Fibroblast of lung (primary cell): ENCODE data around the gene RUNX2. TPM values are rescaled to one million over a fixed set of nuclear protein-coding genes. Genes with fewer than 3 reads are reported as not detected.
"Not testable (repeated sequence)": the region's sequence is repeated elsewhere in the genome, so short reads cannot be mapped to it uniquely, and the experiment has no call there.

Experiments used
- DNase-seq, 2 donors: peaks; one replicate each; pipeline versions ENCODE4 v3.0.0 to v3.0.0-alpha.2; 2010; ENCODE audit warnings: low read depth in 2 of 2
- H2AFZ ChIP-seq: 2 replicates; pipeline ENCODE4 v1.5.1; 2012; ENCODE audit warnings: low read length, control low read depth, inconsistent platforms
- H3K27ac ChIP-seq: 2 replicates; pipeline ENCODE4 v1.5.1; 2011; ENCODE audit warnings: low read length, control low read depth; ENCODE audit not compliant: insufficient read depth
- H3K27me3 ChIP-seq: 2 replicates; pipeline ENCODE4 v1.5.1; 2011; ENCODE audit warnings: mild to moderate bottlenecking, low read length; ENCODE audit not compliant: control insufficient read depth, insufficient read depth
- H3K36me3 ChIP-seq: 2 replicates; pipeline ENCODE4 v1.5.1; 2011; ENCODE audit warnings: low read length; ENCODE audit not compliant: control insufficient read depth, insufficient read depth
- H3K4me1 ChIP-seq: 2 replicates; pipeline ENCODE4 v1.5.1; 2011; ENCODE audit warnings: low read length; ENCODE audit not compliant: control insufficient read depth, insufficient read depth; ENCODE audit errors: extremely low read depth
- H3K4me2 ChIP-seq: 2 replicates; pipeline ENCODE4 v1.5.1; 2011; ENCODE audit warnings: low read length, control low read depth; ENCODE audit not compliant: insufficient read depth; ENCODE audit errors: extremely low read depth
- H3K4me3 ChIP-seq, 4 experiments: fragments of 200-600 bp in 1 of 4; sonication (generic) in 1 of 4; replicated peaks in 1 of 4; 2 replicates each; pipeline ENCODE4 v1.5.1; 2011 to 2016; ENCODE audit warnings: low read length in 4 of 4, low read depth in 3 of 4, mild to moderate bottlenecking in 3 of 4, control low read depth in 2 of 4, inconsistent platforms in 1 of 4, mixed read lengths in 1 of 4; ENCODE audit not compliant: insufficient read depth in 1 of 4; ENCODE audit errors: control extremely low read depth in 1 of 4
- H3K79me2 ChIP-seq: 2 replicates; pipeline ENCODE4 v1.5.1; 2012; ENCODE audit warnings: mild to moderate bottlenecking, low read length, inconsistent platforms; ENCODE audit not compliant: control insufficient read depth, insufficient read depth
- H3K9ac ChIP-seq: 2 replicates; pipeline ENCODE4 v1.5.1; 2011; ENCODE audit warnings: mild to moderate bottlenecking, low read length, control low read depth; ENCODE audit not compliant: insufficient read depth
- H3K9me3 ChIP-seq: 2 replicates; pipeline ENCODE4 v1.5.1; 2012; ENCODE audit warnings: low read depth, low read length; ENCODE audit not compliant: control insufficient read depth, insufficient read depth
- H4K20me1 ChIP-seq: 2 replicates; pipeline ENCODE4 v1.5.1; 2011; ENCODE audit warnings: low read length; ENCODE audit not compliant: control insufficient read depth, insufficient read depth; ENCODE audit errors: extremely low read depth
- CTCF ChIP-seq, 2 donors: IDR thresholded peaks in 1 of 2; conservative IDR thresholded peaks in 1 of 2; 1 replicate in 1 of 2; 2 replicates in 1 of 2; pipeline ENCODE4 v1.5.1; 2011 to 2012; ENCODE audit warnings: low read length in 2 of 2, control low read depth in 1 of 2, inconsistent platforms in 1 of 2, low read depth in 1 of 2, mild to moderate bottlenecking in 1 of 2
- EZH2 ChIP-seq: IDR thresholded peaks from 2 replicates; pipeline ENCODE4 v1.5.1; 2012; ENCODE audit warnings: low read length, control low read depth, mild to moderate bottlenecking; ENCODE audit errors: missing control alignments
- polyA plus RNA-seq, 2 donors: library from polyadenylated mRNA; depleted of rRNA in 1 of 2; stranded (reverse) in 1 of 2; unstranded in 1 of 2; fragments of >200 nt; gene quantifications; 2 replicates each; pipeline ENCODE4 v1.2.1, GENCODE V29; 2011 to 2012; ENCODE audit warnings: missing spikeins in 1 of 2
- total RNA-seq: library from RNA; depleted of rRNA; stranded (reverse); fragments of >200 nt; gene quantifications from 2 replicates; pipeline ENCODE4 v1.2.1, GENCODE V29; 2014

Gene RUNX2
- total and polyA plus RNA-seq, 2 donors (not counting 1 experiment from before 2014, with no cell fraction given), result 2.5 to 4.5 TPM

GRCh38 chr6:45556828-45557227 is 228.7 kb downstream of the RUNX2 start:
- Histone ChIP-seq H3K27ac (peak overlapping the region; percentile 40), H3K4me3 (peak overlapping the region in 1 of 4 experiments; percentile 52), H3K9me3 (no peaks in the 10 kb centered on the region), H3K36me3 (no peaks in the 10 kb centered on the region), H3K9ac (no peak overlapping the region), H3K27me3 (no peaks in the 10 kb centered on the region), H4K20me1 (no peaks in the 10 kb centered on the region), H3K4me1 (peaks cover 8% of the 10 kb centered on the region), H2AFZ (no peak overlapping the region), H3K4me2 (peak overlapping the region; percentile 97), H3K79me2 (no peaks in the 10 kb centered on the region)
- TF ChIP-seq CTCF (conservative IDR thresholded peaks at IDR 0.05 in 1 of 2, IDR thresholded peaks at IDR 0.05 in 1 of 2; ENCODE audit: low read depth in 1 of 2, low read length in 2 of 2) (no peak), EZH2 (no peak)
- no peak for DNase-seq

- H3K9ac ChIP-seq, result no peak overlapping the region
- no peaks in the 10 kb centered on the region for H3K36me3 ChIP-seq
- H3K4me2 ChIP-seq, result no peak overlapping the region
- no peaks in the 10 kb centered on the region for H4K20me1 ChIP-seq
- H3K27ac ChIP-seq, result no peak overlapping the region
- no peak for DNase-seq
- H3K27me3 ChIP-seq, result no peaks in the 10 kb centered on the region
- no peaks in the 10 kb centered on the region for H3K79me2 ChIP-seq
- no peak overlapping the region for H3K4me3 ChIP-seq
- no peak overlapping the region for H2AFZ ChIP-seq
- H3K9me3 ChIP-seq, result no peaks in the 10 kb centered on the region
- peaks cover 8% of the 10 kb centered on the region for H3K4me1 ChIP-seq
- TF ChIP-seq EZH2, result no peak
- no peak for TF ChIP-seq CTCF (conservative IDR thresholded peaks at IDR 0.05 in 1 of 2, IDR thresholded peaks at IDR 0.05 in 1 of 2; ENCODE audit: low read depth in 1 of 2, low read length in 2 of 2)
These were observed 229.3 kb downstream of the RUNX2 start for GRCh38 chr6:45557454-45557853.

GRCh38 chr6:45558858-45559257 is 230.7 kb downstream of the RUNX2 start:
- H3K9me3 ChIP-seq, result no peaks in the 10 kb centered on the region
- H3K9ac ChIP-seq, result no peak overlapping the region
- H3K27me3 ChIP-seq, result no peaks in the 10 kb centered on the region
- peaks cover 6% of the 10 kb centered on the region for H3K4me1 ChIP-seq
- no peaks in the 10 kb centered on the region for H3K79me2 ChIP-seq
- TF ChIP-seq CTCF (conservative IDR thresholded peaks at IDR 0.05 in 1 of 2, IDR thresholded peaks at IDR 0.05 in 1 of 2; ENCODE audit: low read depth in 1 of 2, low read length in 2 of 2) (no peak), EZH2 (no peak)
- H3K4me3 ChIP-seq, result no peak overlapping the region
- no peak overlapping the region for H3K4me2 ChIP-seq
- no peak overlapping the region for H2AFZ ChIP-seq
- no peak for DNase-seq
- H3K27ac ChIP-seq, result no peak overlapping the region
- no peaks in the 10 kb centered on the region for H4K20me1 ChIP-seq
- H3K36me3 ChIP-seq, result no peaks in the 10 kb centered on the region

- not testable (repeated sequence) for H4K20me1 ChIP-seq, H3K9me3 ChIP-seq, H3K4me3 ChIP-seq, H3K4me1 ChIP-seq, H3K36me3 ChIP-seq, H3K27me3 ChIP-seq, H3K9ac ChIP-seq, H3K79me2 ChIP-seq, H2AFZ ChIP-seq, DNase-seq, H3K4me2 ChIP-seq, H3K27ac ChIP-seq
These were observed 232.2 kb downstream of the RUNX2 start for GRCh38 chr6:45560321-45560820.
